ENCODE measurements around the gene EXOC1L. TPM values are rescaled to one million over a fixed set of nuclear protein-coding genes. Genes with fewer than 3 reads are reported as not detected.

Gene EXOC1L
- total and polyA plus RNA-seq, 9 of the 15 experiments (the other 6 are each of a cell fraction or from before 2014, with no cell fraction given), result 0.38 to 3.9 (median 1.0) TPM; not detected in 1

DNA sequence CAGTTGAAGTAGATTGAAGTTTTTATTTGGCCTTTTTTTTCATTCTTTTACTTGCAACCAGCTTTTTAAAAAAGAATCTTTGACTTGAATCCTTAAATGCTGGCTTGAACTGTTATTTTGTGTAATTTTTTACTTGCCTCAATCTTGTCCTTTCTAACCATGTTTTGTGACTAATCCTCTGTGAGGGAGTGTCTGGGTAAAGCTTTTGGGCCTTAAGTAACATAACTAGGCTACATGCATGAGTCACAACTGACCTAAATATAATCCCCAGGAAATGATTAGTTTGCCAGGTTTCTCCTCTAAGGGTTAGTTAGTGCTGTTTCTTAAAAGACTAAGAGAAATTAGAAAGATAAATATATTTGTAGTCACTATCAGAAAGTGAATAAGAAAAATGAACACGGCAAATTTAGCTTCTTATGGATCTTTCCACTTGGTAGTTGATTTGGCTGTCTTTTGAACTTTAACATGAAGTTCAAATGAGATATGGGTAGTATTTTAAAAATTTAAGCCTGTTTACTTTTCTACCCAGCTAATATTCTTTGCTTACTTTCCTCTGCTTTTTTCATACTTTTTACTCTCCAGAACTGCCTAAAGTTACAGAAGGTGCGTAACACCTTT lies 46.8 kb downstream of the EXOC1L start (continued):
- TF ChIP-seq, protein P1, sequence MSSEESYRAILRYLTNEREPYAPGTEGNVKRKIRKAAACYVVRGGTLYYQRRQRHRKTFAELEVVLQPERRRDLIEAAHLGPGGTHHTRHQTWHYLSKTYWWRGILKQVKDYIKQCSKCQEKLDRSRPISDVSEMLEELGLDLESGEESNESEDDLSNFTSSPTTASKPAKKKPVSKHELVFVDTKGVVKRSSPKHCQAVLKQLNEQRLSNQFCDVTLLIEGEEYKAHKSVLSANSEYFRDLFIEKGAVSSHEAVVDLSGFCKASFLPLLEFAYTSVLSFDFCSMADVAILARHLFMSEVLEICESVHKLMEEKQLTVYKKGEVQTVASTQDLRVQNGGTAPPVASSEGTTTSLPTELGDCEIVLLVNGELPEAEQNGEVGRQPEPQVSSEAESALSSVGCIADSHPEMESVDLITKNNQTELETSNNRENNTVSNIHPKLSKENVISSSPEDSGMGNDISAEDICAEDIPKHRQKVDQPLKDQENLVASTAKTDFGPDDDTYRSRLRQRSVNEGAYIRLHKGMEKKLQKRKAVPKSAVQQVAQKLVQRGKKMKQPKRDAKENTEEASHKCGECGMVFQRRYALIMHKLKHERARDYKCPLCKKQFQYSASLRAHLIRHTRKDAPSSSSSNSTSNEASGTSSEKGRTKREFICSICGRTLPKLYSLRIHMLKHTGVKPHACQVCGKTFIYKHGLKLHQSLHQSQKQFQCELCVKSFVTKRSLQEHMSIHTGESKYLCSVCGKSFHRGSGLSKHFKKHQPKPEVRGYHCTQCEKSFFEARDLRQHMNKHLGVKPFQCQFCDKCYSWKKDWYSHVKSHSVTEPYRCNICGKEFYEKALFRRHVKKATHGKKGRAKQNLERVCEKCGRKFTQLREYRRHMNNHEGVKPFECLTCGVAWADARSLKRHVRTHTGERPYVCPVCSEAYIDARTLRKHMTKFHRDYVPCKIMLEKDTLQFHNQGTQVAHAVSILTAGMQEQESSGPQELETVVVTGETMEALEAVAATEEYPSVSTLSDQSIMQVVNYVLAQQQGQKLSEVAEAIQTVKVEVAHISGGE (CRISPR knock-in tag; IDR thresholded peaks at IDR 0.05), result no peak
- no peak for TF ChIP-seq FOXJ2 (tag; IDR thresholded peaks at IDR 0.05)
- no peak for TF ChIP-seq ZNF589 (CRISPR knock-in tag; IDR thresholded peaks at IDR 0.05; ENCODE audit: low read depth)
- TF ChIP-seq FOSL1 (tag; conservative IDR thresholded peaks at IDR 0.05), result peak; percentile 92
- TF ChIP-seq HIVEP1 (CRISPR knock-in tag; IDR thresholded peaks at IDR 0.05), result no peak
- TF ChIP-seq STAT5B (CRISPR knock-in tag; IDR thresholded peaks at IDR 0.05), result no peak
- TF ChIP-seq U2AF2 (optimal IDR thresholded peaks at IDR 0.05; ENCODE audit: low read depth, low read length), result no peak
- TF ChIP-seq, protein P2, sequence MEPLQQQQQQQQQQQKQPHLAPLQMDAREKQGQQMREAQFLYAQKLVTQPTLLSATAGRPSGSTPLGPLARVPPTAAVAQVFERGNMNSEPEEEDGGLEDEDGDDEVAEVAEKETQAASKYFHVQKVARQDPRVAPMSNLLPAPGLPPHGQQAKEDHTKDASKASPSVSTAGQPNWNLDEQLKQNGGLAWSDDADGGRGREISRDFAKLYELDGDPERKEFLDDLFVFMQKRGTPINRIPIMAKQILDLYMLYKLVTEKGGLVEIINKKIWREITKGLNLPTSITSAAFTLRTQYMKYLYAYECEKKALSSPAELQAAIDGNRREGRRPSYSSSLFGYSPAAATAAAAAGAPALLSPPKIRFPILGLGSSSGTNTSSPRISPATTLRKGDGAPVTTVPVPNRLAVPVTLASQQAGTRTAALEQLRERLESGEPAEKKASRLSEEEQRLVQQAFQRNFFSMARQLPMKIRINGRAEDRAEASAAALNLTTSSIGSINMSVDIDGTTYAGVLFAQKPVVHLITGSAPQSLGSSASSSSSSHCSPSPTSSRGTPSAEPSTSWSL (CRISPR knock-in tag; IDR thresholded peaks at IDR 0.05; ENCODE audit: borderline replicate concordance), result no peak
- TF ChIP-seq SMARCA4 (IDR thresholded peaks at IDR 0.05), result peak; percentile 77
- no peak for TF ChIP-seq ADNP (tag; IDR thresholded peaks at IDR 0.05)
- no peak for TF ChIP-seq POLR3G (IDR thresholded peaks at IDR 0.05; ENCODE audit: extremely low read depth, insufficient read length, insufficient replicate concordance)
- peak; percentile 64 for TF ChIP-seq BRD9 (IDR thresholded peaks at IDR 0.05; ENCODE audit: low read depth, partially characterized antibody)
- peak; percentile 24; the same call in 1 of the 2 replicates for TF ChIP-seq ATF7 (IDR thresholded peaks at IDR 0.05)
- no peak for TF ChIP-seq GABPB2 (CRISPR knock-in tag; conservative IDR thresholded peaks at IDR 0.05)
- TF ChIP-seq NEUROD1 (IDR thresholded peaks at IDR 0.05; ENCODE audit: borderline replicate concordance, low read depth, low read length, partially characterized antibody), result no peak
- TF ChIP-seq, protein P3, sequence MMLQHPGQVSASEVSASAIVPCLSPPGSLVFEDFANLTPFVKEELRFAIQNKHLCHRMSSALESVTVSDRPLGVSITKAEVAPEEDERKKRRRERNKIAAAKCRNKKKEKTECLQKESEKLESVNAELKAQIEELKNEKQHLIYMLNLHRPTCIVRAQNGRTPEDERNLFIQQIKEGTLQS (IDR thresholded peaks at IDR 0.05), result peak; percentile 87
- TF ChIP-seq, protein P3 (CRISPR knock-in tag; conservative IDR thresholded peaks at IDR 0.05), result no peak
- TF ChIP-seq MYC (IDR thresholded peaks at IDR 0.05; ENCODE audit: low read depth, low read length), result no peak
- no peak for TF ChIP-seq MYC (CRISPR knock-in tag; IDR thresholded peaks at IDR 0.05; ENCODE audit: borderline replicate concordance, low read depth)
- TF ChIP-seq FOS (IDR thresholded peaks at IDR 0.05; ENCODE audit: extremely low read depth, insufficient read length), result peak; percentile 59
- no peak for TF ChIP-seq HMG20A (CRISPR knock-in tag; conservative IDR thresholded peaks at IDR 0.05)
- TF ChIP-seq GTF2E2 (tag; IDR thresholded peaks at IDR 0.05), result peak; percentile 72
- TF ChIP-seq ESRRB (CRISPR knock-in tag; IDR thresholded peaks at IDR 0.05; ENCODE audit: borderline replicate concordance), result no peak
- no peak for TF ChIP-seq SMC3 (conservative IDR thresholded peaks at IDR 0.05; ENCODE audit: insufficient read depth, low read depth, low read length)
